Fibroblast of lung (primary cell): ENCODE data around the gene SS18. TPM values are rescaled to one million over a fixed set of nuclear protein-coding genes. Genes with fewer than 3 reads are reported as not detected.
A peak's percentile ranks its signal among the peaks of the same experiment; 100 is the strongest.

Source experiments
- DNase-seq, 2 donors: peaks; one replicate each; pipeline versions ENCODE4 v3.0.0 to v3.0.0-alpha.2; 2010; ENCODE audit warnings: low read depth in 2 of 2
- H2AFZ ChIP-seq: 2 replicates; pipeline ENCODE4 v1.5.1; 2012; ENCODE audit warnings: low read length, control low read depth, inconsistent platforms
- H3K27ac ChIP-seq: 2 replicates; pipeline ENCODE4 v1.5.1; 2011; ENCODE audit warnings: low read length, control low read depth; ENCODE audit not compliant: insufficient read depth
- H3K27me3 ChIP-seq: 2 replicates; pipeline ENCODE4 v1.5.1; 2011; ENCODE audit warnings: mild to moderate bottlenecking, low read length; ENCODE audit not compliant: control insufficient read depth, insufficient read depth
- H3K36me3 ChIP-seq: 2 replicates; pipeline ENCODE4 v1.5.1; 2011; ENCODE audit warnings: low read length; ENCODE audit not compliant: control insufficient read depth, insufficient read depth
- H3K4me1 ChIP-seq: 2 replicates; pipeline ENCODE4 v1.5.1; 2011; ENCODE audit warnings: low read length; ENCODE audit not compliant: control insufficient read depth, insufficient read depth; ENCODE audit errors: extremely low read depth
- H3K4me2 ChIP-seq: 2 replicates; pipeline ENCODE4 v1.5.1; 2011; ENCODE audit warnings: low read length, control low read depth; ENCODE audit not compliant: insufficient read depth; ENCODE audit errors: extremely low read depth
- H3K4me3 ChIP-seq, 4 experiments: fragments of 200-600 bp in 1 of 4; sonication (generic) in 1 of 4; replicated peaks in 1 of 4; 2 replicates each; pipeline ENCODE4 v1.5.1; 2011 to 2016; ENCODE audit warnings: low read length in 4 of 4, low read depth in 3 of 4, mild to moderate bottlenecking in 3 of 4, control low read depth in 2 of 4, inconsistent platforms in 1 of 4, mixed read lengths in 1 of 4; ENCODE audit not compliant: insufficient read depth in 1 of 4; ENCODE audit errors: control extremely low read depth in 1 of 4
- H3K79me2 ChIP-seq: 2 replicates; pipeline ENCODE4 v1.5.1; 2012; ENCODE audit warnings: mild to moderate bottlenecking, low read length, inconsistent platforms; ENCODE audit not compliant: control insufficient read depth, insufficient read depth
- H3K9ac ChIP-seq: 2 replicates; pipeline ENCODE4 v1.5.1; 2011; ENCODE audit warnings: mild to moderate bottlenecking, low read length, control low read depth; ENCODE audit not compliant: insufficient read depth
- H3K9me3 ChIP-seq: 2 replicates; pipeline ENCODE4 v1.5.1; 2012; ENCODE audit warnings: low read depth, low read length; ENCODE audit not compliant: control insufficient read depth, insufficient read depth
- H4K20me1 ChIP-seq: 2 replicates; pipeline ENCODE4 v1.5.1; 2011; ENCODE audit warnings: low read length; ENCODE audit not compliant: control insufficient read depth, insufficient read depth; ENCODE audit errors: extremely low read depth
- EZH2 ChIP-seq: IDR thresholded peaks from 2 replicates; pipeline ENCODE4 v1.5.1; 2012; ENCODE audit warnings: low read length, control low read depth, mild to moderate bottlenecking; ENCODE audit errors: missing control alignments
- polyA minus RNA-seq: library from RNA; depleted of rRNA, polyadenylated mRNA; stranded (reverse); fragments of >200 nt; gene quantifications from 2 replicates; pipeline ENCODE4 v1.2.3, GENCODE V29; 2011; ENCODE audit warnings: low replicate concordance
- polyA plus RNA-seq, 2 donors: library from polyadenylated mRNA; depleted of rRNA in 1 of 2; stranded (reverse) in 1 of 2; unstranded in 1 of 2; fragments of >200 nt; gene quantifications; 2 replicates each; pipeline ENCODE4 v1.2.1, GENCODE V29; 2011 to 2012; ENCODE audit warnings: missing spikeins in 1 of 2
- total RNA-seq: library from RNA; depleted of rRNA; stranded (reverse); fragments of >200 nt; gene quantifications from 2 replicates; pipeline ENCODE4 v1.2.1, GENCODE V29; 2014
- TF ChIP-seq, protein P1 (sequence below), 2 donors: IDR thresholded peaks in 1 of 2; conservative IDR thresholded peaks in 1 of 2; 1 replicate in 1 of 2; 2 replicates in 1 of 2; pipeline ENCODE4 v1.5.1; 2011 to 2012; ENCODE audit warnings: low read length in 2 of 2, control low read depth in 1 of 2, inconsistent platforms in 1 of 2, low read depth in 1 of 2, mild to moderate bottlenecking in 1 of 2

Gene SS18, protein sequence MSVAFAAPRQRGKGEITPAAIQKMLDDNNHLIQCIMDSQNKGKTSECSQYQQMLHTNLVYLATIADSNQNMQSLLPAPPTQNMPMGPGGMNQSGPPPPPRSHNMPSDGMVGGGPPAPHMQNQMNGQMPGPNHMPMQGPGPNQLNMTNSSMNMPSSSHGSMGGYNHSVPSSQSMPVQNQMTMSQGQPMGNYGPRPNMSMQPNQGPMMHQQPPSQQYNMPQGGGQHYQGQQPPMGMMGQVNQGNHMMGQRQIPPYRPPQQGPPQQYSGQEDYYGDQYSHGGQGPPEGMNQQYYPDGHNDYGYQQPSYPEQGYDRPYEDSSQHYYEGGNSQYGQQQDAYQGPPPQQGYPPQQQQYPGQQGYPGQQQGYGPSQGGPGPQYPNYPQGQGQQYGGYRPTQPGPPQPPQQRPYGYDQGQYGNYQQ
- total RNA-seq (71.9 and 90.8 TPM in 2 replicates), polyA plus RNA-seq (113 and 124 TPM in 2 replicates), polyA minus RNA-seq (54.3 and 66.2 TPM in 2 replicates)
- polyA plus RNA-seq (2012): 46.2 and 51.7 TPM in 2 replicates

DNA sequence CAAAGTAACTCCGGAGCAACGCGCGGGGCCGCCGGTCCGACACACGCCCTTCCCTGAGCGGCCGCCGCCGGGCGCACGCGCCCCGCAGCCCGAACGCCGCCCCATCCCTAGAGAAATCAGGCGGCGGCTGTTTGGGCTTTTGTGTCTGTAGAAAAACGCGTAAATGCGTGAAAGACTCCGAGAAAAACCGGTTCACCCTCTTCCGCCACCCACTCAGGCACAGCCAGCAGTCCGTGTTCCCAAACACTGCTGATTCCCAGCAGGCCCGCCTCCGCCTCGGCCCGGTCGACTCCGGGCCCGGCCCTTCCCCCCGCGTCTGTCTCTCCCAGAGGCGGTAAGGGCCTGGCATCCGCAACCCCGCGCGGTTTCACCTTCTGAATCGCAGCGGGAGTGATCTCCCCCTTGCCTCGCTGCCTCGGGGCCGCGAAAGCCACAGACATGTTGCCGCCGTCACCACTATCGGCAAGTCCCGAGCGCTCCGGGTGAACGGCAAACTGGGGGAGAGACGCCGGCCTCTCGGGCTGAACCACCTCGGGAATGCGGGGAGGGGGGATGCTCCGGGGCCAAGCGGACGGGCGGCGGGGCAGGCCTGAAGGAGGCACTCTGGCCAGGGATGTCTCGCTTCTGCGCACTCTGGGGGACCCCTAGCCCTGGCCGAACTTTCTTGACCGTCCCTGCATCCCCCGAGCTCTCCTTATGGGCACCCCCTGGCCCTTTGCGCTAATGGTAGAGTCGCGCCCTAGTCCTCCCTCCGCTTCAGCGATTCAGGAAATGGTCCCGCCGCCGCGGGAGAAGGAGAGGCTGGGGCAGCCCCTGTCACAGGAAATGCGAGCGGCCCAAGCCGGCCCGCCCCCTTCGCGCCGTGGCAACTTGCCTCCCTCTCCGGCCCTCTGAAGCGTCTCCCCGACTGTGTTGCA lies at the start of gene SS18:
SS18 (minus strand) TSS at position 484 of the 917 bp plus-strand sequence; CDS start at position 440, 44 bp downstream.
- H2AFZ ChIP-seq: peak within 1 kb of the TSS; percentile 86
- H3K27ac ChIP-seq: peak within 1 kb of the TSS; percentile 99
- H3K4me2 ChIP-seq: peak within 1 kb of the TSS; percentile 97
- peaks cover 1% of the 10 kb centered on the region for H3K36me3 ChIP-seq
- no peak for TF ChIP-seq EZH2
- TF ChIP-seq, protein P1, sequence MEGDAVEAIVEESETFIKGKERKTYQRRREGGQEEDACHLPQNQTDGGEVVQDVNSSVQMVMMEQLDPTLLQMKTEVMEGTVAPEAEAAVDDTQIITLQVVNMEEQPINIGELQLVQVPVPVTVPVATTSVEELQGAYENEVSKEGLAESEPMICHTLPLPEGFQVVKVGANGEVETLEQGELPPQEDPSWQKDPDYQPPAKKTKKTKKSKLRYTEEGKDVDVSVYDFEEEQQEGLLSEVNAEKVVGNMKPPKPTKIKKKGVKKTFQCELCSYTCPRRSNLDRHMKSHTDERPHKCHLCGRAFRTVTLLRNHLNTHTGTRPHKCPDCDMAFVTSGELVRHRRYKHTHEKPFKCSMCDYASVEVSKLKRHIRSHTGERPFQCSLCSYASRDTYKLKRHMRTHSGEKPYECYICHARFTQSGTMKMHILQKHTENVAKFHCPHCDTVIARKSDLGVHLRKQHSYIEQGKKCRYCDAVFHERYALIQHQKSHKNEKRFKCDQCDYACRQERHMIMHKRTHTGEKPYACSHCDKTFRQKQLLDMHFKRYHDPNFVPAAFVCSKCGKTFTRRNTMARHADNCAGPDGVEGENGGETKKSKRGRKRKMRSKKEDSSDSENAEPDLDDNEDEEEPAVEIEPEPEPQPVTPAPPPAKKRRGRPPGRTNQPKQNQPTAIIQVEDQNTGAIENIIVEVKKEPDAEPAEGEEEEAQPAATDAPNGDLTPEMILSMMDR (conservative IDR thresholded peaks at IDR 0.05 in 1 of 2, IDR thresholded peaks at IDR 0.05 in 1 of 2; ENCODE audit: low read depth in 1 of 2, low read length in 2 of 2): no peak
- peak within 1 kb of the TSS; percentile 79 to 98 (median 92) for H3K4me3 ChIP-seq
- peak; percentile 94 for DNase-seq
- H3K79me2 ChIP-seq: peaks cover 47% of the 10 kb centered on the region
- H3K4me1 ChIP-seq: no peaks in the 10 kb centered on the region
- H4K20me1 ChIP-seq: peaks cover 2% of the 10 kb centered on the region
- H3K9ac ChIP-seq: peak within 1 kb of the TSS; percentile 98
- no peaks in the 10 kb centered on the region for H3K27me3 ChIP-seq
- no peaks in the 10 kb centered on the region for H3K9me3 ChIP-seq

DNA sequence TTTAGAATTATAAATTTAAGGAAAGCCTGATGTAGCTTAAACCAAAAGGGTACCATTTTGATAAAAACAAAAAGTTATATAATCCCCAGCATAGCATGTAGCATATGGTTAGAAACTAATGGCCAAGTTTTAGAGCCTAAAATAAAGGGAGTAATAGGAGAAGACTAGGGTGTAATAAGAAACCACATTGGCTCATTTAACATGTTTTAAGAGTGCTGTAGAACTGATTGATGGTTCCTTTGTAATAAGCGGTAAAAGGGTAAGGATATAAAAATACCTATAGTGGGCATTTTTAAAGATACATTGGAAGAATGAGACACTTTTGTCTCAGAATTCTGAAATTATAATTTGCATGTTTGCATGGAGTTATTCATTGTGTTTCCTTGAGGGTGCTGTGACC lies 45.1 kb upstream of the SS18 start:
- no peaks in the 10 kb centered on the region for H3K9me3 ChIP-seq

More for the DNA sequence above, 45.1 kb upstream of the SS18 start:
- TF ChIP-seq EZH2: no peak
- TF ChIP-seq, protein P1 (conservative IDR thresholded peaks at IDR 0.05 in 1 of 2, IDR thresholded peaks at IDR 0.05 in 1 of 2; ENCODE audit: low read depth in 1 of 2, low read length in 2 of 2): no peak
- H3K36me3 ChIP-seq: no peaks in the 10 kb centered on the region
- no peak overlapping the region for H3K4me3 ChIP-seq
- no peak overlapping the region for H3K4me2 ChIP-seq
- H3K27ac ChIP-seq: no peak overlapping the region
- H3K27me3 ChIP-seq: no peaks in the 10 kb centered on the region
- no peaks in the 10 kb centered on the region for H3K79me2 ChIP-seq
- no peaks in the 10 kb centered on the region for H3K4me1 ChIP-seq
- H3K9ac ChIP-seq: no peak overlapping the region
- no peak overlapping the region for H2AFZ ChIP-seq
- DNase-seq: no peak
- no peaks in the 10 kb centered on the region for H4K20me1 ChIP-seq
